HL-60 (cell line): ENCODE measurements around the gene DIPK1A.

Experiments used
- SPI1 ChIP-seq: IDR thresholded peaks from 2 replicates; pipeline ENCODE4 v1.6.1; 2012; ENCODE audit warnings: low read depth, mild to moderate bottlenecking, borderline replicate concordance
- TF ChIP-seq, protein P1 (sequence below): IDR thresholded peaks from one replicate; pipeline ENCODE4 v1.5.1; 2011; ENCODE audit warnings: low read length, control low read depth, inconsistent platforms; ENCODE audit not compliant: insufficient read depth

DNA sequence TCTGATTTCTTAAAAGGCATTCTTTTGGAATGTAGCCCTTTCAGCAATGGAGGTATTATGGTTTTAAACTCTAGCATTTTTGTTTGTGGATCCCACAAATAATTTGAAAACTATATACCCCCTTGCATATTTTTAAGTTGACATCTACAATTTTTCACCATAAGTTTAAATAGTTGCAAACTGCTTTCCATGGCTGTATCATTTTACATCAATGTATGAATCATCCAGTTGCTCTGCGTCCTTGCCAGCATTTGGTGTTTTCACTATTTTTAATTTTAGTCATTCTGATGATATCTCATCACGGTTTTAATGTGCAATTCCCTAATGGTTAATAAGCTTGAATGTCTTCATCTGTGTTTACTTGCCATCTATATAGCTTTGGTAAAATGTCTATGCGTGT lies 20.7 kb downstream of the DIPK1A start:
- no peak for TF ChIP-seq SPI1
- TF ChIP-seq, protein P1, sequence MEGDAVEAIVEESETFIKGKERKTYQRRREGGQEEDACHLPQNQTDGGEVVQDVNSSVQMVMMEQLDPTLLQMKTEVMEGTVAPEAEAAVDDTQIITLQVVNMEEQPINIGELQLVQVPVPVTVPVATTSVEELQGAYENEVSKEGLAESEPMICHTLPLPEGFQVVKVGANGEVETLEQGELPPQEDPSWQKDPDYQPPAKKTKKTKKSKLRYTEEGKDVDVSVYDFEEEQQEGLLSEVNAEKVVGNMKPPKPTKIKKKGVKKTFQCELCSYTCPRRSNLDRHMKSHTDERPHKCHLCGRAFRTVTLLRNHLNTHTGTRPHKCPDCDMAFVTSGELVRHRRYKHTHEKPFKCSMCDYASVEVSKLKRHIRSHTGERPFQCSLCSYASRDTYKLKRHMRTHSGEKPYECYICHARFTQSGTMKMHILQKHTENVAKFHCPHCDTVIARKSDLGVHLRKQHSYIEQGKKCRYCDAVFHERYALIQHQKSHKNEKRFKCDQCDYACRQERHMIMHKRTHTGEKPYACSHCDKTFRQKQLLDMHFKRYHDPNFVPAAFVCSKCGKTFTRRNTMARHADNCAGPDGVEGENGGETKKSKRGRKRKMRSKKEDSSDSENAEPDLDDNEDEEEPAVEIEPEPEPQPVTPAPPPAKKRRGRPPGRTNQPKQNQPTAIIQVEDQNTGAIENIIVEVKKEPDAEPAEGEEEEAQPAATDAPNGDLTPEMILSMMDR, result no peak
